HCT116 (cell line): ENCODE data around the gene SEMG1. TPM values are rescaled to one million over a fixed set of nuclear protein-coding genes. Genes with fewer than 3 reads are reported as not detected.

Source experiments
- ATAC-seq: fragments of 200-7000 bp; cut with Tn5 transposase; 2 replicates; pipeline ENCODE4 v1.9.1; 2020; ENCODE audit warnings: mild to moderate bottlenecking, moderate library complexity
- BruUV-seq: library from RNA; stranded (reverse); fragments of 400-500 nt; replicated peaks from 2 replicates; lab custom pipeline; 2021; lab: Mats Ljungman, UMichigan
- CTCF ChIA-PET: fragments of 300-600 bp; sonication (Branson Sonifier 250); formaldehyde crosslinking; loops from one replicate; lab custom pipeline; 2021; ENCODE audit warnings: antibody characterized with exemption; lab: Charles Lee
- POLR2A ChIA-PET: fragments of 300-600, 350-600 bp; sonication (Branson Sonifier 250); formaldehyde crosslinking; loops from one replicate; lab custom pipeline; 2021; ENCODE audit warnings: antibody characterized with exemption; lab: Charles Lee
- RAD21 ChIA-PET, 2 experiments: fragments of 300-600 bp; sonication (Branson Sonifier 250); formaldehyde crosslinking; loops; one replicate each; lab custom pipeline; 2023; ENCODE audit warnings: low total read pairs in 2 of 2; ENCODE audit not compliant: uncharacterized antibody in 2 of 2, unreplicated experiment in 2 of 2, low non-redundant PET in 1 of 2; lab: Charles Lee
- DNase-seq: peaks from one replicate; pipeline ENCODE4 v3.0.0-alpha.2; 2010; ENCODE audit warnings: low read depth, low spot score
- H2AFZ ChIP-seq: fragments of 200-600 bp; shearing (Covaris generic), sonication (generic); 2 replicates; pipeline ENCODE4 v1.6.1; 2017; ENCODE audit warnings: low read depth, mixed run types, mixed read lengths, antibody characterized with exemption, low read length; ENCODE audit not compliant: poor library complexity, severe bottlenecking
- H3K27ac ChIP-seq: 2 replicates; pipeline ENCODE4 v1.5.1; 2012; ENCODE audit warnings: low read depth, low read length
- H3K27me3 ChIP-seq: fragments of 200-600 bp; sonication (generic); 2 replicates; pipeline ENCODE4 v1.6.1; 2016; ENCODE audit warnings: mixed run types, low read length, mixed read lengths; ENCODE audit not compliant: insufficient read depth
- H3K36me3 ChIP-seq, 2 experiments: fragments of 200-500 bp in 1 of 2; fragments of 200-600 bp in 1 of 2; sonication (Bioruptor generic) in 1 of 2; sonication (generic) in 1 of 2; 2 replicates each; pipeline versions ENCODE4 v1.5.1 to v1.6.1; 2014 to 2016; ENCODE audit warnings: low read length in 2 of 2, inconsistent platforms in 1 of 2, mixed read lengths in 1 of 2, mixed run types in 1 of 2; ENCODE audit not compliant: insufficient read depth in 2 of 2, control insufficient read depth in 1 of 2
- H3K4me1 ChIP-seq, 2 experiments: fragments of 200-600 bp in 1 of 2; sonication (generic) in 1 of 2; 2 replicates each; pipeline versions ENCODE4 v1.5.1 to v1.6.1; 2012 to 2017; ENCODE audit warnings: low read length in 2 of 2, inconsistent platforms in 1 of 2, mild to moderate bottlenecking in 1 of 2, mixed read lengths in 1 of 2, mixed run types in 1 of 2, moderate library complexity in 1 of 2; ENCODE audit not compliant: insufficient read depth in 2 of 2, control insufficient read depth in 1 of 2
- H3K4me2 ChIP-seq: fragments of 200-600 bp; sonication (generic); 2 replicates; pipeline ENCODE4 v1.6.1; 2017; ENCODE audit warnings: mixed run types, low read length, mixed read lengths
- H3K4me3 ChIP-seq, 2 experiments: fragments of 200-600 bp in 1 of 2; sonication (generic) in 1 of 2; replicated peaks in 1 of 2; 2 replicates each; pipeline ENCODE4 v1.5.1; 2011 to 2016; ENCODE audit warnings: low read length in 2 of 2, control low read depth in 1 of 2, low read depth in 1 of 2, mild to moderate bottlenecking in 1 of 2, mixed read lengths in 1 of 2, mixed run types in 1 of 2
- H3K79me2 ChIP-seq: fragments of 200-600 bp; sonication (generic); 2 replicates; pipeline ENCODE4 v1.6.1; 2017; ENCODE audit warnings: mild to moderate bottlenecking, mixed run types, low read length, moderate library complexity, mixed read lengths; ENCODE audit not compliant: insufficient read depth
- H3K9ac ChIP-seq: fragments of 200-600 bp; sonication (generic); 2 replicates; pipeline ENCODE4 v1.6.1; 2016; ENCODE audit warnings: low read length, mixed read lengths
- H3K9me2 ChIP-seq: fragments of 200-600 bp; sonication (generic), shearing (Covaris generic); 2 replicates; pipeline ENCODE4 v1.6.1; 2017; ENCODE audit warnings: mixed run types, mild to moderate bottlenecking, moderate library complexity; ENCODE audit not compliant: insufficient read depth
- H3K9me3 ChIP-seq, 2 experiments: fragments of 200-500 bp in 1 of 2; fragments of 200-600 bp in 1 of 2; sonication (Bioruptor generic) in 1 of 2; sonication (generic) in 1 of 2; 2 replicates each; pipeline ENCODE4 v1.6.1; 2014 to 2017; ENCODE audit warnings: low read length in 2 of 2, mixed read lengths in 2 of 2, inconsistent platforms in 1 of 2, low read depth in 1 of 2, mild to moderate bottlenecking in 1 of 2, mixed run types in 1 of 2, moderate library complexity in 1 of 2; ENCODE audit not compliant: control insufficient read depth in 1 of 2, insufficient read depth in 1 of 2
- H4K20me1 ChIP-seq: fragments of 200-600 bp; sonication (generic), shearing (Covaris generic); 2 replicates; pipeline ENCODE4 v1.6.1; 2017; ENCODE audit warnings: mixed run types, mild to moderate bottlenecking, moderate library complexity; ENCODE audit not compliant: insufficient read depth
- CEBPB ChIP-seq: IDR thresholded peaks from 2 replicates; pipeline ENCODE4 v1.6.1; 2012; ENCODE audit warnings: low read depth
- EGR1 ChIP-seq: IDR thresholded peaks from 2 replicates; pipeline ENCODE4 v1.6.1; 2012; ENCODE audit warnings: low read depth
- MAX ChIP-seq: IDR thresholded peaks from 2 replicates; pipeline ENCODE4 v1.6.1; 2012
- POLR2AphosphoS5 ChIP-seq: IDR thresholded peaks from 2 replicates; pipeline ENCODE4 v1.6.1; 2011; ENCODE audit warnings: mild to moderate bottlenecking, low read depth, low read length, moderate library complexity
- RAD21 ChIP-seq: IDR thresholded peaks from 2 replicates; pipeline ENCODE4 v1.6.1; 2012; ENCODE audit warnings: low read depth, mild to moderate bottlenecking
- SIN3A ChIP-seq: IDR thresholded peaks from 2 replicates; pipeline ENCODE4 v1.6.1; 2012; ENCODE audit warnings: low read depth
- SRF ChIP-seq: IDR thresholded peaks from 2 replicates; pipeline ENCODE4 v1.6.1; 2012; ENCODE audit warnings: low read depth
- YY1 ChIP-seq: IDR thresholded peaks from 2 replicates; pipeline ENCODE4 v1.6.1; 2011; ENCODE audit warnings: low read length, low read depth, moderate library complexity, mild to moderate bottlenecking; ENCODE audit not compliant: insufficient replicate concordance; ENCODE audit errors: extremely low read depth
- ZNF274 ChIP-seq: fragments of 200-500 bp; sonication (Bioruptor generic); IDR thresholded peaks from 2 replicates; pipeline ENCODE4 v1.6.1; 2014; ENCODE audit warnings: mild to moderate bottlenecking, low read depth, low read length, inconsistent platforms
- intact Hi-C: fragments of 100-400 bp; cut with micrococcal nuclease; formaldehyde crosslinking; loops from 2 replicates; pipeline ENCODE4 v1.10.0; 2022
- total RNA-seq: library from RNA; stranded (reverse); gene quantifications from one replicate; pipeline ENCODE4 v1.2.1, GENCODE V29; 2021; ENCODE audit not compliant: unreplicated experiment
- TF ChIP-seq, protein P1 (sequence below): IDR thresholded peaks from 2 replicates; pipeline ENCODE4 v1.6.1; 2012; ENCODE audit warnings: low read depth

Gene SEMG1
- total RNA-seq, 1 experiment from 2014 or later: not detected

GRCh38 chr20:45211569-45212474 is 5.0 kb downstream of the SEMG1 start:
- Histone ChIP-seq H4K20me1 (no peaks in the 10 kb centered on the region), H3K4me2 (no peak overlapping the region), H3K9me3 (no peaks in the 10 kb centered on the region), H3K79me2 (no peaks in the 10 kb centered on the region), H3K9me2 (no peaks in the 10 kb centered on the region), H3K27me3 (peaks cover 16% of the 10 kb centered on the region), H3K36me3 (no peaks in the 10 kb centered on the region), H3K4me3 (no peak overlapping the region), H3K9ac (no peak overlapping the region), H3K4me1 (no peaks in the 10 kb centered on the region), H2AFZ (no peak overlapping the region), H3K27ac (no peak overlapping the region)
- ATAC-seq (no peak), DNase-seq (no peak)
- BruUV-seq: no TSS peak
- intact Hi-C loops: no loop called here
- RAD21 ChIA-PET: no interaction called here
- POLR2A ChIA-PET: no interaction called here
- no peak for TF ChIP-seq EGR1
- no peak for TF ChIP-seq SIN3A
- no peak for TF ChIP-seq CEBPB
- no peak for TF ChIP-seq SRF
- no peak for TF ChIP-seq ZNF274
- CTCF ChIA-PET: no interaction called here

GRCh38 chr20:45212836-45213235 is 6.0 kb downstream of the SEMG1 start:
- Histone ChIP-seq H3K9me2 (no peaks in the 10 kb centered on the region), H3K4me1 (no peaks in the 10 kb centered on the region), H3K4me3 (no peak overlapping the region), H3K27me3 (peaks cover 11% of the 10 kb centered on the region; the same call in 1 of the 2 replicates), H3K79me2 (no peaks in the 10 kb centered on the region), H3K9ac (no peak overlapping the region), H3K36me3 (no peaks in the 10 kb centered on the region), H3K4me2 (no peak overlapping the region), H2AFZ (no peak overlapping the region), H3K27ac (no peak overlapping the region), H4K20me1 (no peaks in the 10 kb centered on the region), H3K9me3 (no peaks in the 10 kb centered on the region)
- no peak for ATAC-seq
- TF ChIP-seq MAX: no peak
- TF ChIP-seq POLR2AphosphoS5: no peak
- no peak for TF ChIP-seq YY1
- TF ChIP-seq, protein P1, sequence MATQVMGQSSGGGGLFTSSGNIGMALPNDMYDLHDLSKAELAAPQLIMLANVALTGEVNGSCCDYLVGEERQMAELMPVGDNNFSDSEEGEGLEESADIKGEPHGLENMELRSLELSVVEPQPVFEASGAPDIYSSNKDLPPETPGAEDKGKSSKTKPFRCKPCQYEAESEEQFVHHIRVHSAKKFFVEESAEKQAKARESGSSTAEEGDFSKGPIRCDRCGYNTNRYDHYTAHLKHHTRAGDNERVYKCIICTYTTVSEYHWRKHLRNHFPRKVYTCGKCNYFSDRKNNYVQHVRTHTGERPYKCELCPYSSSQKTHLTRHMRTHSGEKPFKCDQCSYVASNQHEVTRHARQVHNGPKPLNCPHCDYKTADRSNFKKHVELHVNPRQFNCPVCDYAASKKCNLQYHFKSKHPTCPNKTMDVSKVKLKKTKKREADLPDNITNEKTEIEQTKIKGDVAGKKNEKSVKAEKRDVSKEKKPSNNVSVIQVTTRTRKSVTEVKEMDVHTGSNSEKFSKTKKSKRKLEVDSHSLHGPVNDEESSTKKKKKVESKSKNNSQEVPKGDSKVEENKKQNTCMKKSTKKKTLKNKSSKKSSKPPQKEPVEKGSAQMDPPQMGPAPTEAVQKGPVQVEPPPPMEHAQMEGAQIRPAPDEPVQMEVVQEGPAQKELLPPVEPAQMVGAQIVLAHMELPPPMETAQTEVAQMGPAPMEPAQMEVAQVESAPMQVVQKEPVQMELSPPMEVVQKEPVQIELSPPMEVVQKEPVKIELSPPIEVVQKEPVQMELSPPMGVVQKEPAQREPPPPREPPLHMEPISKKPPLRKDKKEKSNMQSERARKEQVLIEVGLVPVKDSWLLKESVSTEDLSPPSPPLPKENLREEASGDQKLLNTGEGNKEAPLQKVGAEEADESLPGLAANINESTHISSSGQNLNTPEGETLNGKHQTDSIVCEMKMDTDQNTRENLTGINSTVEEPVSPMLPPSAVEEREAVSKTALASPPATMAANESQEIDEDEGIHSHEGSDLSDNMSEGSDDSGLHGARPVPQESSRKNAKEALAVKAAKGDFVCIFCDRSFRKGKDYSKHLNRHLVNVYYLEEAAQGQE: no peak
- no peak for TF ChIP-seq RAD21
- no peak for TF ChIP-seq CEBPB
- intact Hi-C loops: no loop called here
- no TSS peak for BruUV-seq
- RAD21 ChIA-PET: no interaction called here
- no peak for DNase-seq
- POLR2A ChIA-PET: no interaction called here
- CTCF ChIA-PET: no interaction called here
